Measurements from ENCODE around the gene CTAGE9. TPM values are rescaled to one million over a fixed set of nuclear protein-coding genes. Genes with fewer than 3 reads are reported as not detected.
"Not testable (repeated sequence)": the region's sequence is repeated elsewhere in the genome, so short reads cannot be mapped to it uniquely, and the experiment has no call there.

The CTAGE9 gene
- not detected in 2 replicates for total RNA-seq

DNA sequence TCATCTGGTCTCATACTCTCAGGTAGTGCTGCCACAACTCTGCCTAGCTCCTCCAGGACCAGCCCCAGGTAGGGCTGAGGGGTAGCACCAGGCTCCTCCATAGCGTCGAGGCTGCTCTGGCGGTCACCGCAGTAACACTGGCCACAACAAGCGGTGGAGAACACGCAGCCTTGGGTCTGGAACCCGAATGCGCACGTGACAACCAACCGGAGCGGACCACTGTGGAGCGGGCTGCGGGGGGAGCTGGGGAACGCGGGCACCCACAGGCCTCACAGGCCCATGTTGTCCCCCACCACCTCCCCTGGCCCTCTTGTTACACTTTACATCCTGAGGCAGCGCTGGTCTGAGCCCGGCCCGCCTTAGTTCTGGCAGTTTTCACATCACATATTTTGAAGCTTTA is at the start of gene CTAGE9:
Gene CTAGE9, minus strand, starts transcription at position 101 of the 400 bp plus-strand sequence. Its CDS starts 0 bp downstream, at position 101.
- intact Hi-C loops (cut with micrococcal nuclease) = not testable (repeated sequence)

DNA sequence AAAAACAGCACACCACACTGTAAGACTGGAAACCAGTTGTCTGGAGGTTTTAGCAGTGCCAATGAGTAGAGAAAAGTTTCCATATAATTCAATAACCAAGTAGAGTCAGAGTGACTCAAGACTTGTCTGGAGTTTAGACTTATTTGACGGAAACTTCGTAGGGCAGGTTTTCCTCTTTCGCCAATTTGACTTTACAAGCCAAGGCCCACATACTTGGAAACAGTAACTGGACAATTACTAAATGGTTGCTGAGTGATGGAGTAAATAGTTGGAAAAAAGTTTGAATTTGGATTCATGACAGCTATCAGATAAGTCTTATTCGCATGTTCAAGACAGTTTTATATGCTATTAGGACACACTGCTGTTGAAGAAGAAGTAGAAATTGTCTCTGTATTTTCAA is 48.1 kb upstream of the CTAGE9 start:
- intact Hi-C loops (cut with micrococcal nuclease) = no loop called here

GRCh38 chr6:131756039-131756438 is 45.2 kb upstream of the CTAGE9 start:
- intact Hi-C loops (cut with micrococcal nuclease) = no loop called here

DNA sequence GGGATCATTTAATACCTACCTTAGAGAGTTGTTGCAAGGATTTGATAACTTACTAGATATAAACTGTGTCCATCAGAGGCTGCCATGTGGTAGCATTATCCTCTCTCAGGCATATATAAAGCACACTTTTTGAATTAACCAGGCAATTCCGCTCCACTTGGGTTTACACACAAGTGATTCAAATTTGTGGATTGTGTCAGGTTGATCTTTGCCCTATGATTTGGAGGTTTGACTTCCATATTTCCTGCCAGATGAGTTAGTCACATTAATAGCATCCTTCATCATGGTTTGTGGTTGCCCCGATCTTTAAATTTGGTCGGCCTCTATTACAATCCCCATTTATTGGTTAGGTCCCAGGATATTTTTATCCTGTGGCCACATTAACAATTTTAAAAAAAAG is 44.8 kb upstream of the CTAGE9 start:
- intact Hi-C loops (cut with micrococcal nuclease) = no loop called here

GRCh38 chr6:131754715-131755567 is 44.1 kb upstream of the CTAGE9 start:
- intact Hi-C loops (cut with micrococcal nuclease) = no loop called here

GRCh38 chr6:131754088-131754487 is 43.3 kb upstream of the CTAGE9 start:
- intact Hi-C loops (cut with micrococcal nuclease) = no loop called here

DNA sequence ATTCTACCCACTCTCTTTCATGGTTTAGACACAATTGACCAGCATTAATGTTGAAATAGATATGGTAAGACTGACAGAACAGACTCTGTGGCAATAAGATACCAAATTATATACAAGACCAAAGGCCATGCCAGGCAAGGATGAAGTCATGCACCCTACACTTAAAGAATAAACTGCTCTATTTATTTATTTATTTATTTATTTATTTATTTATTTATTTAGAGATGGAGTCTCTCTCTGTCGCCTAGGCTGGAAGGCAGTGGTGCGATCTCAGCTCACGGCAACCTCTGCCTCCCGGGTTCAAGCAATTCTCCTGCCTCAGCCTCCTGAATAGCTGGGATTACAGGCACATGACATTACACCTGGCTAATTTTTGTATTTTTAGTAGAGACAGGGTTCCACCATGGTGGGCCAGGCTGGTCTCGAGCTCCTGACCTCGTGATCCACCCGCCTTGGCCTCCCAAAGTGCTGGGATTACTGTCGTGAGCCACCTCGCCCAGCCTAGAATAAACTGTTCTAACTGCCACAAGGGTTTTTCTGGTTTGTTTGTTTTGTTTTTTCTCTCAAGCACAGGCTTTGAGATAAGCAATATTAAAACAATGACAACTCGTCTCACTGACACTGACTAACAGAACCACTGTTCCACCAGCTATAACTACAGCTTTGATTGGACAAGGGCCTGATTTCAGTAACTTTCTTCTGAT is 40.3 kb upstream of the CTAGE9 start:
- intact Hi-C loops (cut with micrococcal nuclease) = not testable (repeated sequence)

GRCh38 chr6:131749023-131749422 is 38.2 kb upstream of the CTAGE9 start:
- intact Hi-C loops (cut with micrococcal nuclease) = no loop called here

GRCh38 chr6:131747821-131748353 is 37.1 kb upstream of the CTAGE9 start:
- intact Hi-C loops (cut with micrococcal nuclease) = no loop called here

DNA sequence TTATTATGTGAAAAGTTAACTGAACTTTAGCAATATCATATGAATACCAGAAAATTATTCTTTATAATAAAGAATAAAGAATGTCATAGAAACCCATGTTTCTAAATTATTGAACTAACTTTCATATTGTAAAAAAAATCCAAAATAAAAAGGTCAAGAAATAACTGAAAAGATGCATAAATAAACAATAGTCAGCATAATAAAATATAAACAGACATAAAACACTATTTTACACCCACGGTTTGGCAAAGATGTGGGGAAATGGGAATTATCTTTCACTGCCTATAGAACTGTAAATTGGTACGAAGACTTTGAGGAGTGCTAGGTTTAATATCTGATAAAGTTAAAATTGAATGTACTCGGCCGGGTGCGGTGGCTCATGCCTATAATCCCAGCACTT is 34.7 kb upstream of the CTAGE9 start:
- intact Hi-C loops (cut with micrococcal nuclease) = no loop called here

DNA sequence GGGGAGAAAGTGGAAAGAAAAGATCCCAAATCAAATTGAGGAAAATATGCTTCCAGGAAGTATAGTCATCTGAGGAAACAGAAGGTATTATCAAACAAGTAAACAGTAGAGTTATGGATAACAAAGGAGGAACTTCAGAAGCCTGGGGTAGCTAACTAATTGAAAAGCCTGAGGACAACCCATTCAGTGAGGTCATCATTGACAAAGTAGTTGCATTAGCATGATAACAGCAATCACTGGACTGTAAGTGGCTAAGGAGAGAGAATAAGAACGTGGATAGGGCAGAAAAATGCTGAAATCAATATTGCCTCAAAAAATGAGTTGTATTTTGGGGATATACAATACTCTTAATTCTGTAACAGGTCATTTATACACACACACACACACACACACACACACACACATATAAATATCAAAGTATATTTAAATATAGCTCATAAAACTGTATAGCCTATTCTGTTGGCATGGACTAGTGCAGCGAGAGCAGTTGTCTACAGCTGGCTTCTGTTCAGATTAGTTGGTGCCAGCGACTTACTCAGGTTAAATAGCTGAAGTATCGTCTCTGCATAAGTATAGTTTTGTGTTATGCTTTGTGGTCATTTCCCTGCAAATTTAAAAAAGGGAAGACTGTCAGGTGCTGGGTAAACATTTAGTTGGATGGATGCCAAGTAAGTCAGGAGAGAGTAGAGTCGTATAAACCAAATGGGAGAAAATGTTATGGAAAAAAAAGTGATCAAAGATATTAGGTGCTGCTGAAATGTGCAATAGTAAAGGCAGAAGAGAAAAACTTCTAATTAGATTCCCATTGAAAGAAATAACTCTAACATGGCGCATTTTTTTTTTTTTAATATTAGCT is 33.8 kb upstream of the CTAGE9 start:
- intact Hi-C loops (cut with micrococcal nuclease) = no loop called here

GRCh38 chr6:131741688-131742393 is 31.0 kb upstream of the CTAGE9 start:
- intact Hi-C loops (cut with micrococcal nuclease) = no loop called here

DNA sequence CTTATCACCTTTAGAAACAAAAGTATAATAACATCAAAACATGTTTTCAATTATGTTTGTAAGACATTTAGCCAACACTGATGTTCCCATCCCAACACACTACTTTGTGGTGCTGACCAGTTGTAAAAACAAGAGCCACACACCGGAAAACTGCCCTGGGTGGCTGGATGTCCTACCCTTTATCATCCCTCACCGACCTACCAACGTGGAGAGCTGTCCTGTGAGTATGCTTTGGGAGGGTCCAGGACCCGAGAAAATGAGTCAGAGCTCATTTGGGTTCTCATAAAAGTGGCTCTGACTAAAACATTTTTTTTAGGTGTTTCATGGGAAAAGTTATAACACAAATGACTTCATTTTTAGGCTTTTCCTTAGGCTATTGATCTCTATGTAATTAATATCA is 29.3 kb upstream of the CTAGE9 start:
- intact Hi-C loops (cut with micrococcal nuclease) = no loop called here

DNA sequence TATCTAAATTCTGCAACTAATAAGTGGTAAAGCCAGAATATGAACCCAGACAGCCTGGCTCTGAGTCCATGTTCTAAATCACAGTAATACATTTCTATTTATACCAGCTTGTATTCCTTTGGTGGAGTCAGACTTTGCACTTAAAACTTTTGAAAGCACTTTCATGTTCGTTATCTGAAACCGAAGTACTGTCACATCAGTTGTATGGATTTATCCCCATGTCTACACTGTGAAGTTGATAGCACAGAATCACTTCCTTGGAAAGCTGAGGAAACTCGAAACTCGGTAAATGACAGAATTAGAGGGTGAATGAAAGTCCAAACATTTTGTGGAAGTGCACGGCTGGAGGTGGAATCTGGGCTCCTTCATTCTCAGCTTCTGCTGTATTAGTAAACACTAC is 28.3 kb upstream of the CTAGE9 start:
- intact Hi-C loops (cut with micrococcal nuclease) = no loop called here

DNA sequence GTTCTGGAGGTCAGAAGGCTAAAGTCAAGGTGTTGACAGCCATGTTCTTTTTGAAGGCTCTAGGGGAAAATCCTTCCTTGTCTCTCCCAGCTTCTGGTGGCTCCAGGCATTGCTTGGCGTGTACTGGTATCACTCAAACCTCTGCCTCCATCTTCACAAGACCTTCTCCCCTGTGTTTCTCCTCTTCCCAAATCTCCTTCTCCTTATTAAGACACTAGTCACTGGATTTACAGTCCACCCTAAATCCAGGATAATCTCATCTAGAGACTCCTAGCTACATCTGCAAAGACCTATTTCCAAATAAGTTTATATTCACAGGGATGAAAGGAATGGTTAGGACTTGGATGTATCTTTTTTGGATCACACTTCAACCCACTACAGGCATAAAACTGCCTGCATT is 26.0 kb upstream of the CTAGE9 start:
- intact Hi-C loops (cut with micrococcal nuclease) = no loop called here

DNA sequence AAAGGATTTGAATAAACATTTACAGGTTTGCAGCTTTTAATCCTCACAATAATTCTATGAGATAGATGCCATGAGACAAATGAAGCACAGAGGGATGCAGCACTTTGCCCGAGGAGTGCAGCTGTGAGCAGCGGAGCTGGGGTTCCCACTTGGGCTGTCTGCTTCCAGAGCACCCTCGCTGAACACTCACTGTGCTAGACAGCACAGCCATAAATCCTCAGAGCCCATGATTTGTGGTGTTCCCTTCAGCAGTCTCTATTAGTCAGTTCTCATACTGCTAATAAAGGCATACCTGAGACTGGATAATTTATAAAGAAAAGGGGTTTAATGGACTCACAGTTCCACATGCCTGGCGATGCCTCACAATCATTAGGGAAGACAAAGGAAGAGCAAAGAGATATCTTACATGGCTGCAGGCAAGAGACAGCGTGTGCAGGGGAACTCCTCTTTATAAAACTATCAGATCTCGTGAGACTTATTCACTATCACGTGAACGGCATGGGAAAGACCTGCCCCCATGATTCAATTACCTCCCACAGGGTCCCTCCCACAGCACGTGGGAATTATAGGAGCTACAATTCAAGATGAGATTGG is 25.3 kb upstream of the CTAGE9 start:
- intact Hi-C loops (cut with micrococcal nuclease) = no loop called here

DNA sequence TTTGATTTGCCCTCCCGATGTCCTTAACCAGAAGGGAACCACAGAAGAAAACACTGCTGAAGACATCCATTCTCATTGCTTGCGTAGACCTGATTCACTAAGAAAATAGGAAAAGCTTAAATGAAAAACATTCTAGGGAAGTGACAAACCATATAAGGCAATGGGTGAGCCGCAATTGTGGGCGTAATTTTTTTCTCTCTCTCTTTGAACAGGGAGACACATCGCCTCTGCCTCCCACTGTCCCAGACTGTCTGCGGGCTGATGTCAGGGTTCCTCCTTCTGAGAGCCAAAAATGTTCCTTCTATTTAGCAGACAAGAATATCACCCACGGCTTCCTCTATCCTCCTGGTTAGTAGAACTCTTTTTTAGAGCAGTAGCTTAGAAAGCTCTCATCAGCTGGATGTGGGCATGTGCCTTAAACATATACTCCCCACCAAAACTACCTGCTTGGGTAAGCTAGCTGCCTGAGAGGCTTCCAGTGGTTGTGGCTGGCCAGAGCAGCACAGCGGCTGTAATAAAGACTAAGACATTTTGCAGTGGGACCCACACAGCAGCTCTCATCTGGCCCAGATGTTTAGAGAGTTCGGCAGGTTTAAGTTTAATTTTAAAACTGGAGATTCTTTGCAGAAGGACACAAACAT is 22.7 kb upstream of the CTAGE9 start:
- intact Hi-C loops (cut with micrococcal nuclease) = no loop called here

- intact Hi-C loops (cut with micrococcal nuclease) = no loop called here
Measured at GRCh38 chr6:131731224-131731623, 20.4 kb upstream of the CTAGE9 start.

DNA sequence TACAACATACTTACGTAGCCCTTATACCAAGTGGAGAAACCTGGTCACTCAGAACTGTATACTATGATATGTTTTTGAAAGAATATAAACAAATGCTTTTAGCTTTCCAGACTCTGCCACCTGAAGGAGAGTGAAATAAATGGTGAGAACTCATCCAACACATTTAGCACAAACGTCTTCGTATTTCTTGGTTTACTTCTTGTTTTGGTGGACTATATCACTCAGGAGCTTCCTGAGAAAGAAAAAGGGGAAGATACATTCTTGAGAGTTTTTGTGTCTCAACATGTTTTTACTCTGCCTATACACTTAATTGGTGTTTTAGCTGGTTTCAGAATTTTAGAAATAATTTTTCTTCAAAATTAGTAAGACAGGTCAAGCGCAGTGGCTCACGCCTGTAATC is 19.4 kb upstream of the CTAGE9 start:
- intact Hi-C loops (cut with micrococcal nuclease) = no loop called here

DNA sequence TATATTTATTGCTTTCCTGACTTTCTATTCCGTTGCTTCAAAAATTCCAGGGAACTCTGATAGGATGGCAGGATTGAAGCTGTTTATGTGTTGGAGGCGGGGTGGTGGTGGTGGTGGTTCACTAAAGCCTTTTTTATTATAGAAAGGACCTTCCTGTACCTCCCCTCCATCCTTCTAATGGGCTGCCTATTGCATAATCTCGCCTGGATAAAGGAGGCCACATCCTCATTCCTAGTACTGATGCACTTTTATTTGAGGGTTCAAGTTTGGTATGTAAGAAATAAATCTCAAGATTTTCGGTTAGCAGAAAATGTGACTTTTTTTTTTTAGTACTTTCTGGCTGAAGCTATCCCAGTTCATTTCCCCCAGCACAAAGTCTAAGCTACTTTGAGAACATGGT is 18.7 kb upstream of the CTAGE9 start:
- intact Hi-C loops (cut with micrococcal nuclease) = no loop called here

All from T-helper 1 cell treated with Interleukin-12 subunit alpha and Interleukin-12 subunit beta and Interleukin-4 antibody, amounts not matched to agents 30 ng/mL and 1 ng/mL, for 36 hours (primary cell).